CD4-positive, alpha-beta T cell treated with Interleukin-6 at 100 ng/mL for 8 hours (primary cell): Measurements from ENCODE around the gene RBM24.

ENCODE experiments used
- DNase-seq: peaks from one replicate; pipeline ENCODE4 v3.0.0-alpha.2; 2020; ENCODE audit warnings: mixed read lengths, low spot score

The RBM24 gene

DNA sequence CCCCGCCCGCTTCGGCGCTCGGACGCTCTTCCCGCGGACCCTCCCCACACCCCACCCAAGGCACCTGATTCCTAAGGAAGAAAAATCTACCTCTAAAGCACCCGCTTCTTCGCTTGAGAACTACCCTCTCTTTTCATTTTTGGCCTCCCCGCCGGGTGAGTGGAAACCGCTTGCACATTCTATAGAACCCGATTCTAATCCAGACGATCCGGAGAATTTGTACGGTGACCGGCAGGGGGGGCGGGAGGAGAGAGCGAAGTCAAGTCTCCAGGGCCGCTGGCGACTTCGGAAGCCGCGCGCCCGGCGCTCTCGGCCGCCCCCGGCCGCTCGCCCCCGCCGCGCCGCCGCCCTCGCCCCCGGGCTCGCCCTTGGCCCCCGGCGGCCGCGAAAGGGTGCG, at the start of gene RBM24:
Gene RBM24 (plus strand): TSS at position 262 of the 397 bp plus-strand sequence. CDS start 221 bp downstream, outside the sequence.
- no peak for DNase-seq

DNA sequence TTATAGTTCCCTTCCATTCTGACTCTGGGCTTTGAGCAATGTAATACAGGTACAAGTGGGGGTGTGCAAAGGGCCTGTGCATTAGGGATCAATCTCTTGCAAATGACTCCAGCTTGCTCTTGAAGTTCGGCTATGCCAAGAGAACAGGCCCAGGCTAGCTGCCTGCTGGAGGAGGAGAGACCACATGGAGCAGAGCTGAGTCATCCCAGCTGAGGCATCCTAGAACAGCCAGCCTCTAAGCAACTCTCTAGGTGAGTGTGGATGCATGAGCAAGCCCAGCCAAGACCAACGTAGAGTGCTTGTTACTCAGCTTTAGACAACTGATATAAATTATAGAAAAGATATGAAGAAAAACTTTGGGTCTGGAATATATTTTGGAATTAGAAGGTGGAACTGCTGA, 47.6 kb upstream of the RBM24 start:
- DNase-seq, result no peak

DNA sequence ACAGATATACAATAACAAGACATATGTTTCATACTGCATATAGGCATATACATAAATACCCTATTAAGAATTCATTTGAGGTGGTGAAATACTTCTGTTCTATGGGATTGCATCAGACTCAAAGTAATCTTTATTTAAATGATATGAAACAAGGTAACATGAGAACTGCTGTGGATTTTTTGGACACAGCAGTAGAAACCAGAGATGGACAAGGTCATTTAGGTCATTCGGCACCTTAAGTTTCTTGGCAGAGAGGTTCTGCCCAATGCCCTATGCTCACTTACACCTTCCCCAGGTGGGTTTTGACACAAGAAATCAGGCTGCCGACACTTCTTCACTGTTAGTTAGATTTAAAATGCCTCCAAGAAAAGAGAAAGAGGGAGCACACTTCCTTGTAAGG, 43.9 kb upstream of the RBM24 start:
- DNase-seq, result no peak

DNA sequence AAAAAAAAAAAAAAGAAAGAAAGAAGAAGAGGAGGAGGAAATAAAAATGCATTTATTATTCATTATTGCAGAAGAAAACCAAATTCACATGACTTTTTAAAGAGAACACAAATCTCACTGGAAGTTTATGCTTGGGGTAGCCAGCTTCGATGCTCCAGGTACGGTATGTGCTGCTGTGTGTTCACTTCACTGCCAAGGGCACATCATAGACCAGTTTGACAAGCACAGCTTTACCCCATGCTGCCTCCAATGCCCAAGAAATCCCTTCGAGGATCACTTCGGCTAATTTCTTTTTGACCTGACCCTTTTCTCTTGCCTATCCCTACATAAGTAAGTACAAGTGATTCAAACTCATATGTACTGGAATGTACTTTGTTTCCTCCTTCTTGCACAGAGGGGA, 41.9 kb upstream of the RBM24 start:
- DNase-seq, result no peak

GRCh38 chr6:17240803-17241500, 40.2 kb upstream of the RBM24 start:
- no peak for DNase-seq

DNA sequence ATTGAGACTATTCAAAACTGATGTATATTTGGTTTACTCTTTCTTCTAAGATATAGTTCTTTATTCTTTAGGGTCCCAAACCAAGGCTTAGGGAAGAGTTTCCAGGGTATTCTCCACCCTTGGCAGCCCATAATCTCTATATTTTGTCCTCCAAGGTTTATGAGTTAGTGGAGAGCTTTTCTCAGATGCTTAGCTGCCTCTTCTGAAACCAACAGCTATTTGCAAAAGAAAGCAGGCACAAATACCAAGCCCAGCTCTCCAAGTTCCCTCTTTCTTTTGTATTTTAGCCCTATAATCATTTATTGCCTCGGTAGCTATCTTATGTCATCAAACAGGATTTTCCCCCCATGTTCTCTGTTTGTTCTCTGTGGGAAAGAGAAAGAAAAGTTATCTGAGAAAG, 39.1 kb upstream of the RBM24 start:
- no peak for DNase-seq

DNA sequence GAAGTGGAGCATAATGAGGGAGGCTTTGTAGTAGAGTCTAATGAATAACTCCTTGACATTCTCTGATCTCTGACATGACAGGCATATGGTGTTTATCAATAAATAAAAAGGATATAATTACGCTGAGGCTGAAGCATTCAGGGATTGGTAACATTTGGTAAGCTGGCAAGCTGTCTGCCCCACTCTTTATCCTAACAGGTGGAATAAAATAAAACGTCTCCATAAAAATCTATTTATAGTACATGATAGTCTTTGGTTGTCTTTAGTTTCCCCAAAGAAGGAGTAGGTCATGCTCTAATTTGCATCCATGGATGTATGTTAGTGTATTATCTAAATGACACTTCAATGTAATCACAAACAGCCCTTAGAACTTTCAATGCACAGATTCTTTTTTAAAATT, 30.9 kb upstream of the RBM24 start:
- DNase-seq, result no peak

DNA sequence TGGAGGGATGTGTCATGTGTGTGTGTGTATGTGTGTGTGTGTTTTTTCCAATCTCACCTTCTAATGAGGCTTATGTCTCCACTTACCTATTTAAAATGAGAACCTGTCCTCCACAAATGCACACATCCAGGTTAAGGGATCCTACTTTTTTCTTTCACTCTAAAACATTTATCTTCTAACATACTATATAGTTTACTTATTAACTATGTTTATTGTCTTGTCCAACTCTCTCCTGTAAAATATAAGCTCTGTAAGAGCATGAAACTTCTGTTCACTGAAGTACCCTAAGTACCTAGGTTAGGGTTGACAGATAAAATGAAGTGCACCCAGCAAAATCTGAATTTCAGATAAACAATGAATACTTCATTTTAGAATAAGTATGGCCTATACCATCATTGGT, 29.2 kb upstream of the RBM24 start:
- DNase-seq, result no peak

GRCh38 chr6:17258749-17259148, 22.4 kb upstream of the RBM24 start:
- no peak for DNase-seq

- no peak for DNase-seq
Observed at GRCh38 chr6:17265570-17265969, 15.6 kb upstream of the RBM24 start.

GRCh38 chr6:17267566-17267965, 13.6 kb upstream of the RBM24 start:
- DNase-seq, result no peak

GRCh38 chr6:17268114-17268513, 13.0 kb upstream of the RBM24 start:
- no peak for DNase-seq

GRCh38 chr6:17269840-17270239, 11.3 kb upstream of the RBM24 start:
- no peak for DNase-seq

DNA sequence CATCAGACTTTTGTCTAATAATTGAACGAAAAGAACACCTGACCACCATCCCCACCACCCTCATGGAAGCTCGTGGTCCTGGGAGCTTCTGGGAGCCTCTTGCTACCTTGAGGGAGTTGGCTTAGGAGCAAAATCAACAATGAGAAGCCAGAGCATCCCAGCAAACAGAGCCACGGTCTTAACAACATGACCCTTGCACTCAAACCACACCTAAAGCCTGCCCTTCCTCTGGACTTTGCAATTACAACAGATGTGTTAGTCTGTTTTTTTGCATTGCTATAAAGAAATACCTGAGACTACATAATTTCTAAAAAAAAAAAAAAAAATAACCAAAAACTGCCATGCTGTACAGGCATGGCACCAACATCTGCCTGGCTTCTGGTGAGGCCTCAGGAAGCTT, 9.5 kb upstream of the RBM24 start:
- no peak for DNase-seq

- no peak for DNase-seq
Observed at GRCh38 chr6:17276766-17277165, 4.4 kb upstream of the RBM24 start.

- DNase-seq, result no peak
Observed at GRCh38 chr6:17277256-17277655, 3.9 kb upstream of the RBM24 start.

- no peak for DNase-seq
Observed at GRCh38 chr6:17278289-17279063, 2.7 kb upstream of the RBM24 start.

DNA sequence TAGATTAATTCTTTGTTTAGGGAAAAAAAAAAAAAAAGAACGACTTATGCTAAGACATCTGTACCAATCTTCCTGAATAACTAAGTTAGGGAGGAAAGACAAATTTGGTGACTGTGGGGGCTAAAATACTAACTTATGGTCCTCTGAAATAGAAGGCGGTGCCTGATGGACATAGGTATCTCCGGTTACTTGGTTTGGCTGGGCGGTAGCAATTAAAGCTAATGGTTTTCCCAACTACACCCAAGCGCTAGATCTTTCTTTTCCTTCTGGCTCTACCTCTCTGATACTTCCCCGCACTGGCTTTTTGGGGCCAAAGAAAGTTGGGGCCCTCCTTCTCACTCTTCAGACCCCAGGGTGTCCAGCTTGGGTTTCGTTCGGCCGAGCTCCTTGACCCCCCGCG, 1.0 kb upstream of the RBM24 start:
- no peak for DNase-seq

DNA sequence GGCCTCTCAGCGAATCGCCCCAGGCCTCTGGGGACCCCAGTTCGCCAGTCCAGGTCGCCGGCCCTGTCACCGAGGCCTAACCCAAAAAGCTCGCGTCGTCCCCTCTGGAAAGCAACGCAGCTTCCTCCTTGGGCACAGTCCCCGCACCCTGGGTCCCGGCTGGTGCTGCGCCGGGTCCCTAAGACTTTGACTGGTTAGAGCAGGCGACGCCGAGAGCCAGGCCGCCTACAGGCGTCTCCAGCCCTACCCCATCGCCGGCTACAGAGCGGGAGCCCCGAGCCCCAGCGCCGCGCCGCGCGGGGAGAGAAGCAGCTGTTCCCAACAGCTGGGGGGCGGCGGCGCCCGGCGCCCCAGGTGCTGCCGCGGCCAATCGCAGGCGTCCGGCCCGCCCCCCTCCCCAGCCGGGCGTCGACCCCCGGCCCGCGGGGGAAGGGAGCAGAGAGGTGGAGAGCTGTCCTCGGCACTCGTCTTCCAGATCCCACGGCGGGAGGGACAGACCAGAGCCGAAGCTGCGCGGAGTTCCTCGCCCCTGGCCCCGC, 540 bp upstream of the RBM24 start:
- DNase-seq, result no peak

- DNase-seq, result no peak
Observed at GRCh38 chr6:17281497-17282481, 628 bp downstream of the RBM24 start.

DNA sequence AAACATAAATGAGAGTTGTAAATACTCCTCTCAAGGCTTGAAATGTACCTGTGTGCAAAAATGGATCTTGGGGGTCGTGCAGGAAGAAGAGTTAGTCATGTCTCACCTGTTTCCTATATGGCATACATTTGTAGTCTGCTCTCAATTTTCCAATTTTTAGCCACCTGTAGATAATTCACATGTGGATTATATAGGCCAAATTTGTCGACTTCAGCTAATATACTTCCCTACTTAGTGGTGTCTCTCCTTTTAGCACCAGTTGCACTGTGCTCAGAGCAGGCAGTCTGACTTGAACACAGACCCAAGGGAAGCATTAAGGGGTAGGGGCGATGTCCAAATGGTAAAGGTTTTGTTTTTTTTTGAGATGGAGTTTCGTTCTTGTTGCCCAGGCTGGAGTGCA, 1.9 kb downstream of the RBM24 start:
- DNase-seq, result no peak

DNA sequence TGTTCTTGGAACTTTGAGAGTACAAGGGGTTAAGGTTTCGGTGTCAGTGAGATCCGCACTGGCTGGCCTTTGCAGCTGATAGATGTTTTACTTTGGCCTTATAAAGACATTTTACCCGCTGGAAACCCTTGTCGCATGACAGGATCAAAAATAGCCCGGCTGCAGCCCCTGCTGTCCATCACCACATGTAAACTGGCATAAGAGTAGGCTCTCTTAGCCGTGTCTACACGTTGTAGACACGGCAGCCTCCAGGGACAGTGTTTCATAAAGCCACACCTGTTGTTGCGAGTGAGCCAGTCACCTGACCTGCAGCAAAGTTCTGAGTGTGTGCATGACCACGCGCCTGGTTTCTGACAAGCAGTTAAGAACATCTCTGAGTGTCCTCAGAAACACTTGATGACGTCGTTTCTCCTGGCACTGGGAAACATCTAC, 8.5 kb downstream of the RBM24 start:
- DNase-seq, result no peak
